HepG2 (cell line): ENCODE data around the gene ATRNL1. TPM values are rescaled to one million over a fixed set of nuclear protein-coding genes. Genes with fewer than 3 reads are reported as not detected.

Experiments used
- ATAC-seq: fragments of 200-7000 bp; cut with Tn5 transposase; 3 replicates; pipeline ENCODE4 v1.9.1; 2020; ENCODE audit warnings: mild to moderate bottlenecking, moderate library complexity
- BruUV-seq: library from RNA; stranded (reverse); fragments of 400-500 nt; replicated peaks from 2 replicates; lab custom pipeline; 2021; lab: Mats Ljungman, UMichigan
- CTCF ChIA-PET: fragments of 300-600 bp; formaldehyde crosslinking; extraction: SDS; loops from one replicate; lab custom pipeline; 2021; ENCODE audit warnings: low total read pairs, inconsistent platforms, low intra/inter-chr PET ratio; lab: Yijun Ruan, JAX
- POLR2A ChIA-PET: fragments of 350-600 bp; sonication (Branson Sonifier 250); formaldehyde crosslinking; loops from one replicate; lab custom pipeline; 2020; ENCODE audit warnings: antibody characterized with exemption, inconsistent platforms; lab: Yijun Ruan, JAX
- DNase-seq: peaks from one replicate; pipeline ENCODE4 v3.0.0-alpha.2; 2015; ENCODE audit warnings: low spot score
- FAIRE-seq: peaks from 3 replicates; lab custom pipeline; 2011; peaks lifted over from hg19 to GRCh38; lab: Jason Lieb, UNC
- H2AFZ ChIP-seq: one replicate; pipeline ENCODE4 v1.6.1; 2011; ENCODE audit warnings: low read length, inconsistent platforms
- H3K27ac ChIP-seq: fragments of 300-600 bp; 3 replicates; pipeline ENCODE4 v1.8.0; 2011; ENCODE audit warnings: mixed run types, mild to moderate bottlenecking, mixed read lengths, low read length, inconsistent platforms; ENCODE audit not compliant: insufficient read depth; ENCODE audit errors: extremely low read length
- H3K27me3 ChIP-seq, 2 experiments: fragments of 200-600 bp in 1 of 2; 2 replicates in 1 of 2; 3 replicates in 1 of 2; pipeline versions ENCODE4 v1.6.0 to v1.8.0; 2011; ENCODE audit warnings: low read length in 2 of 2, mild to moderate bottlenecking in 2 of 2, moderate library complexity in 2 of 2, inconsistent platforms in 1 of 2; ENCODE audit not compliant: insufficient read depth in 2 of 2, control insufficient read depth in 1 of 2
- H3K36me3 ChIP-seq, 2 experiments: fragments of 200-600 bp in 1 of 2; replicated peaks in 1 of 2; 2 replicates in 1 of 2; 3 replicates in 1 of 2; pipeline versions ENCODE4 v1.5.1 to v1.8.0; 2011; ENCODE audit warnings: low read length in 2 of 2, inconsistent platforms in 1 of 2; ENCODE audit not compliant: insufficient read depth in 2 of 2, control insufficient read depth in 1 of 2
- H3K4me1 ChIP-seq: 2 replicates; pipeline ENCODE4 v1.5.1; 2012; ENCODE audit warnings: low read length, inconsistent platforms; ENCODE audit not compliant: insufficient read depth
- H3K4me2 ChIP-seq: 2 replicates; pipeline ENCODE4 v1.6.0; 2011; ENCODE audit warnings: low read depth, low read length, inconsistent platforms
- H3K4me3 ChIP-seq, 3 experiments: fragments of 200-600 bp in 1 of 3; sonication (generic), shearing (Covaris generic) in 1 of 3; replicated peaks in 1 of 3; 2 replicates each; pipeline ENCODE4 v1.5.1; 2011 to 2016; ENCODE audit warnings: low read length in 3 of 3, inconsistent platforms in 2 of 3, low read depth in 2 of 3, mild to moderate bottlenecking in 2 of 3, control low read depth in 1 of 3, mixed read lengths in 1 of 3; ENCODE audit not compliant: insufficient read depth in 1 of 3
- H3K79me2 ChIP-seq: one replicate; pipeline ENCODE4 v1.6.1; 2011; ENCODE audit warnings: low read length, inconsistent platforms; ENCODE audit not compliant: insufficient read depth
- H3K9ac ChIP-seq: 2 replicates; pipeline ENCODE4 v1.6.0; 2011; ENCODE audit warnings: mild to moderate bottlenecking, low read depth, low read length, inconsistent platforms; ENCODE audit not compliant: insufficient read depth
- H3K9me3 ChIP-seq: 2 replicates; pipeline ENCODE4 v1.5.1; 2012; ENCODE audit warnings: mild to moderate bottlenecking, low read length
- H4K20me1 ChIP-seq: 2 replicates; pipeline ENCODE4 v1.6.0; 2011; ENCODE audit warnings: inconsistent platforms, mild to moderate bottlenecking, low read length, moderate library complexity; ENCODE audit not compliant: insufficient read depth
- CBX1 ChIP-seq: IDR thresholded peaks from one replicate; pipeline ENCODE4 v1.6.1; 2016; ENCODE audit warnings: antibody characterized with exemption, low read depth
- CC2D1A ChIP-seq: sonication (generic); formaldehyde crosslinking; IDR thresholded peaks from 2 replicates; pipeline ENCODE4 v1.8.1; 2023; ENCODE audit warnings: mild to moderate bottlenecking, missing genetic modification reagents
- CCAR2 ChIP-seq: fragments of 200-400 bp; formaldehyde crosslinking; optimal IDR thresholded peaks from 2 replicates; pipeline ENCODE3; 2018; ENCODE audit warnings: low read depth, mild to moderate bottlenecking, low read length, moderate library complexity
- IRX3 ChIP-seq: sonication (generic); formaldehyde crosslinking; IDR thresholded peaks from 2 replicates; pipeline ENCODE4 v1.8.1; 2023; ENCODE audit warnings: mild to moderate bottlenecking, low read depth, missing genetic modification reagents, borderline replicate concordance
- KDM5A ChIP-seq: fragments of 200-600 bp; sonication (generic); IDR thresholded peaks from 2 replicates; pipeline ENCODE4 v1.7.0; 2018; ENCODE audit warnings: antibody characterized with exemption, mild to moderate bottlenecking, low read length, borderline replicate concordance
- PHF5A ChIP-seq: IDR thresholded peaks from one replicate; pipeline ENCODE4 v1.6.1; 2018; ENCODE audit warnings: low read depth, missing genetic modification reagents; ENCODE audit not compliant: unreplicated experiment
- SMC3 ChIP-seq: IDR thresholded peaks from 2 replicates; pipeline ENCODE4 v1.6.1; 2011; ENCODE audit warnings: low read length, improper control_type of control experiment
- ZNF430 ChIP-seq: sonication (generic); formaldehyde crosslinking; IDR thresholded peaks from 2 replicates; pipeline ENCODE4 v1.9.0; 2021; ENCODE audit warnings: mild to moderate bottlenecking, missing genetic modification reagents
- ZNF652 ChIP-seq: IDR thresholded peaks from 2 replicates; pipeline ENCODE4 v1.6.1; 2016; ENCODE audit warnings: low read depth, borderline replicate concordance
- WGBS: methylation state at CpG from one replicate; pipeline ENCODE4 v1.1.6; 2017; ENCODE audit warnings: low lambda C conversion rate; 5-methylcytosine and 5-hydroxymethylcytosine counted together
- in situ Hi-C: cut with HindIII; loops from 2 replicates; pipeline ENCODE4 v1.10.0; 2017; ENCODE audit warnings: low pct_unique_long_range_greater_than_20kb; ENCODE audit not compliant: extremely low pct_ligation_motif_present
- intact Hi-C: fragments of 100-400 bp; cut with micrococcal nuclease; formaldehyde crosslinking; loops from one replicate; pipeline ENCODE4 v1.10.0; 2022; ENCODE audit not compliant: unreplicated experiment
- polyA plus RNA-seq, 8 experiments: library from polyadenylated mRNA; depleted of rRNA in 3 of 8; stranded (reverse) in 7 of 8; unstranded in 1 of 8; fragments of >200 nt; fragmentation: Illumina TruSeq in 4 of 8; extraction: Trizol in 4 of 8; gene quantifications; 2 replicates each; pipeline versions ENCODE4 v1.2.1 to v1.2.3, GENCODE V29; 2011 to 2016; ENCODE audit warnings: low read depth in 4 of 8, missing spikeins in 1 of 8, mixed read lengths in 1 of 8; ENCODE audit not compliant: insufficient read depth in 1 of 8
- total RNA-seq, 5 experiments: library from RNA; depleted of rRNA; stranded (reverse); fragments of >200 nt; fragmentation: Illumina TruSeq; extraction: Trizol; gene quantifications; 2 replicates each; pipeline ENCODE4 v1.2.3, GENCODE V29; 2016; ENCODE audit warnings: low read depth in 1 of 5
- TF ChIP-seq, protein P1 (sequence below): sonication (generic); formaldehyde crosslinking; IDR thresholded peaks from 2 replicates; pipeline ENCODE4 v1.5.0; 2020; ENCODE audit warnings: missing genetic modification reagents
- TF ChIP-seq, protein P2 (sequence below): sonication (generic); formaldehyde crosslinking; IDR thresholded peaks from 2 replicates; pipeline ENCODE4 v1.5.0; 2020; ENCODE audit warnings: mild to moderate bottlenecking, missing genetic modification reagents, moderate library complexity
- TF ChIP-seq, protein P3 (sequence below): sonication (generic); formaldehyde crosslinking; IDR thresholded peaks from 2 replicates; pipeline ENCODE4 v1.8.1; 2023; ENCODE audit warnings: mild to moderate bottlenecking, missing genetic modification reagents, borderline replicate concordance
- TF ChIP-seq, protein P4 (sequence below): sonication (generic); formaldehyde crosslinking; IDR thresholded peaks from 2 replicates; pipeline ENCODE4 v1.4.0; 2020; ENCODE audit warnings: missing genetic modification reagents, borderline replicate concordance

ATRNL1 gene
- total and polyA plus RNA-seq, 2 of the 13 experiments (the other 11 are each of a cell fraction or from before 2014, with no cell fraction given), result 0.04 TPM; not detected in 1

DNA sequence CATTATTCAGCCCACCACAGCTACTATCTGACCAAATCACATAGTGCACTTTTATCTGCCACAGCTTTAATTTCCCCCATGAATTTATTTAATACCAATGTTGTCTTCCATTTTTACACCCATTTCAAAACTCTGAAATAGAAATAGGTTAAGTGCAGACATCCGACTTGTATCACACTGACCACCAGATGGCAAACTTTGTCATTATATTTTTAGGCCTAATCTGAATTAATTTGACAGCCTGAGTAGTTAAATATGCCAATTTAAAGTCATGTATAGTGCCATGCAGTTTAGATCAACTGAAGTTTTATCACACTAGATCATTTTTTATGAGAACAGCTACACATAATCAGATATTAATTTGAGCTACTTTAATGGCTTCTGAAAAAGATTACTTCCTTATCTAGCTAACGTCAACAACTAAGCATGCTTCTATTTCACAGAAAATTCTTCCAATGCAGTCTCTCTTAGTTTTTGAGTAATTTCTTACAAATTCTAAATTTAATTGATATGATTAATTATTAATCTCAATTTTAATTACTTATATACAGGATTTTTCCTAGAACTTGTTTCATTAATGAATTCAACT lies 613.4 kb downstream of the ATRNL1 start:
- no peak overlapping the region for H3K9ac ChIP-seq
- intact Hi-C loops (loop anchor here (1.0 kb wide), 1 partner anchor 680 kb away; no protein-coding TSS in a partner anchor), in situ Hi-C loops (loop anchor here (10.0 kb wide), 1 partner anchor 578 kb away; no protein-coding TSS in a partner anchor)
- H3K4me1 ChIP-seq, result no peaks in the 10 kb centered on the region
- no peaks in the 10 kb centered on the region for H3K79me2 ChIP-seq
- H3K36me3 ChIP-seq, result no peaks in the 10 kb centered on the region
- ChIA-PET CTCF (interaction anchor here (1.5 kb wide), 1 partner anchor 581 kb away, joined by 14 read pairs; no protein-coding TSS in a partner anchor), POLR2A (no interaction called here)
- no peak for ATAC-seq
- H3K9me3 ChIP-seq, result no peaks in the 10 kb centered on the region
- no peak overlapping the region for H3K4me3 ChIP-seq
- FAIRE-seq, result peak; percentile 34
- no peak overlapping the region for H3K27ac ChIP-seq
- no peaks in the 10 kb centered on the region for H3K27me3 ChIP-seq
- no peak overlapping the region for H3K4me2 ChIP-seq
- DNase-seq, result peak; percentile 1
- 42% methylated on average over 2 of the region's 2 CpGs for WGBS
- no peaks in the 10 kb centered on the region for H4K20me1 ChIP-seq
- no peak overlapping the region for H2AFZ ChIP-seq
- no TSS peak for BruUV-seq
- TF ChIP-seq, protein P1, sequence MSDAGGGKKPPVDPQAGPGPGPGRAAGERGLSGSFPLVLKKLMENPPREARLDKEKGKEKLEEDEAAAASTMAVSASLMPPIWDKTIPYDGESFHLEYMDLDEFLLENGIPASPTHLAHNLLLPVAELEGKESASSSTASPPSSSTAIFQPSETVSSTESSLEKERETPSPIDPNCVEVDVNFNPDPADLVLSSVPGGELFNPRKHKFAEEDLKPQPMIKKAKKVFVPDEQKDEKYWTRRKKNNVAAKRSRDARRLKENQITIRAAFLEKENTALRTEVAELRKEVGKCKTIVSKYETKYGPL (CRISPR knock-in tag), result no peak
- no peak for TF ChIP-seq CBX1
- TF ChIP-seq, protein P2, sequence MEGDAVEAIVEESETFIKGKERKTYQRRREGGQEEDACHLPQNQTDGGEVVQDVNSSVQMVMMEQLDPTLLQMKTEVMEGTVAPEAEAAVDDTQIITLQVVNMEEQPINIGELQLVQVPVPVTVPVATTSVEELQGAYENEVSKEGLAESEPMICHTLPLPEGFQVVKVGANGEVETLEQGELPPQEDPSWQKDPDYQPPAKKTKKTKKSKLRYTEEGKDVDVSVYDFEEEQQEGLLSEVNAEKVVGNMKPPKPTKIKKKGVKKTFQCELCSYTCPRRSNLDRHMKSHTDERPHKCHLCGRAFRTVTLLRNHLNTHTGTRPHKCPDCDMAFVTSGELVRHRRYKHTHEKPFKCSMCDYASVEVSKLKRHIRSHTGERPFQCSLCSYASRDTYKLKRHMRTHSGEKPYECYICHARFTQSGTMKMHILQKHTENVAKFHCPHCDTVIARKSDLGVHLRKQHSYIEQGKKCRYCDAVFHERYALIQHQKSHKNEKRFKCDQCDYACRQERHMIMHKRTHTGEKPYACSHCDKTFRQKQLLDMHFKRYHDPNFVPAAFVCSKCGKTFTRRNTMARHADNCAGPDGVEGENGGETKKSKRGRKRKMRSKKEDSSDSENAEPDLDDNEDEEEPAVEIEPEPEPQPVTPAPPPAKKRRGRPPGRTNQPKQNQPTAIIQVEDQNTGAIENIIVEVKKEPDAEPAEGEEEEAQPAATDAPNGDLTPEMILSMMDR (CRISPR knock-in tag), result peak; percentile 38; the same call in 1 of the 2 replicates
- TF ChIP-seq PHF5A, result no peak
- TF ChIP-seq ZNF652 (CRISPR knock-in tag), result no peak
- TF ChIP-seq ZNF430 (CRISPR knock-in tag), result no peak
- TF ChIP-seq, protein P3, sequence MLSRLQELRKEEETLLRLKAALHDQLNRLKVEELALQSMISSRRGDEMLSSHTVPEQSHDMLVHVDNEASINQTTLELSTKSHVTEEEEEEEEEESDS (CRISPR knock-in tag), result no peak
- no peak for TF ChIP-seq KDM5A
- TF ChIP-seq, protein P4, sequence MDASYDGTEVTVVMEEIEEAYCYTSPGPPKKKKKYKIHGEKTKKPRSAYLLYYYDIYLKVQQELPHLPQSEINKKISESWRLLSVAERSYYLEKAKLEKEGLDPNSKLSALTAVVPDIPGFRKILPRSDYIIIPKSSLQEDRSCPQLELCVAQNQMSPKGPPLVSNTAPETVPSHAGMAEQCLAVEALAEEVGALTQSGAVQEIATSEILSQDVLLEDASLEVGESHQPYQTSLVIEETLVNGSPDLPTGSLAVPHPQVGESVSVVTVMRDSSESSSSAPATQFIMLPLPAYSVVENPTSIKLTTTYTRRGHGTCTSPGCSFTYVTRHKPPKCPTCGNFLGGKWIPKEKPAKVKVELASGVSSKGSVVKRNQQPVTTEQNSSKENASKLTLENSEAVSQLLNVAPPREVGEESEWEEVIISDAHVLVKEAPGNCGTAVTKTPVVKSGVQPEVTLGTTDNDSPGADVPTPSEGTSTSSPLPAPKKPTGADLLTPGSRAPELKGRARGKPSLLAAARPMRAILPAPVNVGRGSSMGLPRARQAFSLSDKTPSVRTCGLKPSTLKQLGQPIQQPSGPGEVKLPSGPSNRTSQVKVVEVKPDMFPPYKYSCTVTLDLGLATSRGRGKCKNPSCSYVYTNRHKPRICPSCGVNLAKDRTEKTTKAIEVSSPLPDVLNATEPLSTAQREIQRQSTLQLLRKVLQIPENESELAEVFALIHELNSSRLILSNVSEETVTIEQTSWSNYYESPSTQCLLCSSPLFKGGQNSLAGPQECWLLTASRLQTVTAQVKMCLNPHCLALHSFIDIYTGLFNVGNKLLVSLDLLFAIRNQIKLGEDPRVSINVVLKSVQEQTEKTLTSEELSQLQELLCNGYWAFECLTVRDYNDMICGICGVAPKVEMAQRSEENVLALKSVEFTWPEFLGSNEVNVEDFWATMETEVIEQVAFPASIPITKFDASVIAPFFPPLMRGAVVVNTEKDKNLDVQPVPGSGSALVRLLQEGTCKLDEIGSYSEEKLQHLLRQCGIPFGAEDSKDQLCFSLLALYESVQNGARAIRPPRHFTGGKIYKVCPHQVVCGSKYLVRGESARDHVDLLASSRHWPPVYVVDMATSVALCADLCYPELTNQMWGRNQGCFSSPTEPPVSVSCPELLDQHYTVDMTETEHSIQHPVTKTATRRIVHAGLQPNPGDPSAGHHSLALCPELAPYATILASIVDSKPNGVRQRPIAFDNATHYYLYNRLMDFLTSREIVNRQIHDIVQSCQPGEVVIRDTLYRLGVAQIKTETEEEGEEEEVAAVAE, result no peak
- no peak for TF ChIP-seq CCAR2
- peak; percentile 23; the same call in 1 of the 2 replicates for TF ChIP-seq SMC3
- TF ChIP-seq CC2D1A (CRISPR knock-in tag), result no peak
- no peak for TF ChIP-seq IRX3 (CRISPR knock-in tag)
